IPS-18c (cell line): Measurements from ENCODE around the gene GLYR1.

ENCODE experiments used
- H3K4me3 ChIP-seq: 2 replicates; pipeline ENCODE4 v1.7.0; 2013; ENCODE audit warnings: low read depth, mild to moderate bottlenecking, low read length, moderate library complexity; ENCODE audit not compliant: insufficient read depth
- H3K9me3 ChIP-seq: one replicate; pipeline ENCODE4 v1.6.1; 2013; ENCODE audit warnings: mild to moderate bottlenecking, low read length, moderate library complexity; ENCODE audit not compliant: control insufficient read depth, insufficient read depth

GLYR1 gene

DNA sequence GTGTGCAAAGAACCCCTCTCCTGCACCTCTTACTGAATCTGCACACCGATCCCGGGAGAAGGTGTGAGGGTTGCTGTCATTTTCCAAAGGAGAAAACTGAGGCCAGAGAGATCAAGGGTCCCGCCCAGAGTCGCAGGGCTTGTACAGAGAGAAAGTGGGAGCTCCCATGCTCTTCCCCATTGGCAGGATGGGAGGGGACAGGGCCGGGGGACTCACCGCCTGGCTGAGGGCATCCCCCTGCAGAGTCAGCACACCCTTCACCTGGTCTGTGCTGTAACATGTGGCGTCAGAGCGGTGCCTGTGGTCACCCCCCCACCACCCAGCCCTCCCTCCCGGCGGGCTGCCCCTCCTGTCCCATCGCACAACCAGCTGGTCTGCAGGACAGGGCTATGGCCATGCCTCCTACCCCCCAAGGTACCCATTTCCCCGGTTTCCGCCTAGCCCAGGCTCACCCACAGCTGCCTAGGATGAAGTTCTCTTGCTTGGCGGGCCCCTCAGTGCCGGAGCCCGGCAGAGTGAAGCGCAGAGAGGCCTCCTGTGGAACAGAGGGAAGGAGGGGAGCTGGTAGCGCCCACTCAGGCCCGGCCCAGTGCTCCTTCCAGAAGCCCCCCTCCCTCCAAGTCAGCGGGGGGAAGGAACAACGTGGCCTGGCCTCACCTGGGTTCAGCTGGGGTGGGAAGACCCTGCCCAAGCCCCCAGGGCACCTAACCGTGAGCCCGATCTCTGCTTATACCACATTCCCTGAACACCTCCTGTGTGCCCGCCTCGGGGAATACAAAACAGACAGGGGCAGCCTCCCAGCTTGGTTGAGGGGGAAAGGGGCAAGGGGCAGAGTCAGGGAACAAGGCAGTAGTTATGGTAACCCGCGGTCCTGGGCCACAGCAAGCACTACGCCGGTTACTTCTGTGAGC is 45.8 kb downstream of the GLYR1 start:
- Histone ChIP-seq H3K4me3 (peak overlapping the region; percentile 89), H3K9me3 (no peaks in the 10 kb centered on the region)

DNA sequence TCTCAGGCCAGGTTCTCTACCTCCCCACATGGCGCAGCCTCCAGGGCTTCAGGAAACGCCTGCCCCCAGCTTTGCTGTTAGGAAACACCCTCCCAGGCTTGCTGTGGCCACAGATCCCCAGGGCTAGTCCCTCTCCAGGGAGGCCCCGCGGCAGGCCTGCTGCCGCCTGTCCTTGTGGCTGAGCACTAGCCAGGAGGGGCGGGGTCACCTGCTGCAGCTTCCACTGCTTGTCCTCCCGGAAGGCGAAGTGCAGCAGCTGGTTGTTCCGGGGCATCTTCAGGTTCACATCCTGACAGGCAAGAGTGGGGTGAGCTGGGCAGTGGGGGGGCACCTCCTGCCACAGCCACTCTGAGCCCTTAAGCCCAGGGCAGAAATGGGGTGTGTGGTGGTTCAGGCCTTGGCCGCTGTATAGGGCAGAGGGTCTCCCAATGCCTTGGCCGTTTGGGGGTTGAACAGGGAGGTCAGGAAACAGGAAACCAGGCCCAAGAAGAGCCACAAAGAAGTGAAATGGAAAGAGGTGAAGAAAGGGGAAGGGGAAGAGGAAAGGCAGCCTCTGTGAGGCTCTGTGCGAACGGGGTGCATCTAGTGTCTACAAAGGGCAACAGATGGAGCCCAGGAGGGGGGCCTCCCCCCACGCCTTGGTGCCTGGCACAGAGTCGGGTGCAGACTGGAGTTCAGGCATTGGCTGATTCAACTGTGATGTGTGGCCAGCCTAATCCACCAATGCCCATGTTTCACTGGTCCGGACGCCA is 46.6 kb downstream of the GLYR1 start:
- Histone ChIP-seq H3K4me3 (no peak overlapping the region), H3K9me3 (no peaks in the 10 kb centered on the region)

DNA sequence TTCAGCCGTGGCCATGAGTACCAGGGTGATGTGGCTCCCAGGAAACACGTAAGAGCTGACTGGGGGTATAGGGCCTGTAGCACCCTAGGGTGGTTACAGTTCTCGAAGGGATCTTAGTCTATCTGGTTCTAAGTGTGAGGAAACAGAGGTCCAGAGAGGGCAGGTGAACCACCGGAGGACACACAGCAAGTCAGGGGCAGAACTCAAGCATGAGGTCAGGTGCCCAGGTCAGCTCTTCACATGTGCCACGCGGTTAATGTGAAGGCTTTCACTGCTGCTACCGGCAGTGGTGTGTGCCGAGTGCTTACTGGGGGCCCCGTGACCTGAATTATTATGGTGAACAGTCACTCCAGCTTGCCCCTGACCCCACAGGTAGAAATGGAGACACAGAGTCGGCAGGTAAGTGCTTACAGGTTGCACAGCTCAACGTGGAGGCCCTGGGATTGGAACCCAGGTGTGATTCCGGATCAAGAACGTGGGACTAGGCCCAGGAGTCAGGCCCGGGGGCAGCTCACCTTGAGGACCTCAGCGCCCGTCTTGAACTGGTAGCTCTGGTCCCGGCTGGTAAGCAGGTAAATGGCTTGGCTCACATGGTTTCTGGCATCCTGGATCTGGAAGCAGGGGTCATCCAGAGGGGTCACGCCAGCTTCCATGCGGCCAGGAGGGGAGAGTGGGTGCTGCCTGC is 47.8 kb downstream of the GLYR1 start:
- H3K9me3 ChIP-seq: no peaks in the 10 kb centered on the region
- no peak overlapping the region for H3K4me3 ChIP-seq

DNA sequence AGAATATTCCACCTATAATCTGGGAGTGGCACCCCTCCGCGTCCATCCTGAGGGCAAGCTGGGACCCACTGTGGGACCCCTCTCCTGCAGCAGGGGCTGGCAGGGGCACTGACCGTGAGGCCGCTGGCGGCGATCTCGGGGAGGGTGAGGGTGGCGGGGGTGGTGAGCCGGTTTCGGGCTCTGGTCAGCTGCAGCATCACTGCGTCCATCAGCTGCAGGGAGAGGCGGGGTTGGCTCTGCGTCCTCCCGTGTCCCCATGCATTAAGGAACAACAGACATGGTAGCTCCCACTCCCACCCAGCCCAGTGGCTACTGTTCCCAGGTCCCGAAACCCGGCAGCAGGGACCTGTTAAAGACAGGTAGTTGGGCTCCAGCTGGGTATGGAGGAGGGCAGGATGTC is 48.6 kb downstream of the GLYR1 start:
- no peaks in the 10 kb centered on the region for H3K9me3 ChIP-seq
- no peak overlapping the region for H3K4me3 ChIP-seq

DNA sequence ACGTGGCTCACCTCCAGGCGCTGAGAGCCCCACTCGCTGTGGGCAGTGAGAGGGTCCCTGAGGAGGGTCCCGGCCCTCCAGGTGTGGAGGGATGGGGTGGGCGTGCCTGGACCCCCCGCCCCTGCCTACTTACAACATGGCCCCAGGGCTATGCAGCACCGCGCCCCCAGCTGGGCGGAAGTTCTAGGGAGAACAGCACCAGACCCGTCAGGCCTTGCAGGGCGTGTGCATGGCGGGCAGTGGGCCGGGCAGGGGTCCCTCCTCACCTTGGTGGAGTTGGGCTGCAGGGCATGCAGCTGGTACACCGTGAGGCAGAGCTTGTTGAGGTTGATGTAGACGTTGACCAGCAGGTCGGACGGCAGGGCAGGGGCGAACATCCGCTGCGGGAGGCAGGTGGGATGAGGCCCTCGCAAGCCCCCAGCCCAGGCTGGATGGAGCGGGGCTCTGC is 49.3 kb downstream of the GLYR1 start:
- Histone ChIP-seq H3K9me3 (no peaks in the 10 kb centered on the region), H3K4me3 (no peak overlapping the region)

DNA sequence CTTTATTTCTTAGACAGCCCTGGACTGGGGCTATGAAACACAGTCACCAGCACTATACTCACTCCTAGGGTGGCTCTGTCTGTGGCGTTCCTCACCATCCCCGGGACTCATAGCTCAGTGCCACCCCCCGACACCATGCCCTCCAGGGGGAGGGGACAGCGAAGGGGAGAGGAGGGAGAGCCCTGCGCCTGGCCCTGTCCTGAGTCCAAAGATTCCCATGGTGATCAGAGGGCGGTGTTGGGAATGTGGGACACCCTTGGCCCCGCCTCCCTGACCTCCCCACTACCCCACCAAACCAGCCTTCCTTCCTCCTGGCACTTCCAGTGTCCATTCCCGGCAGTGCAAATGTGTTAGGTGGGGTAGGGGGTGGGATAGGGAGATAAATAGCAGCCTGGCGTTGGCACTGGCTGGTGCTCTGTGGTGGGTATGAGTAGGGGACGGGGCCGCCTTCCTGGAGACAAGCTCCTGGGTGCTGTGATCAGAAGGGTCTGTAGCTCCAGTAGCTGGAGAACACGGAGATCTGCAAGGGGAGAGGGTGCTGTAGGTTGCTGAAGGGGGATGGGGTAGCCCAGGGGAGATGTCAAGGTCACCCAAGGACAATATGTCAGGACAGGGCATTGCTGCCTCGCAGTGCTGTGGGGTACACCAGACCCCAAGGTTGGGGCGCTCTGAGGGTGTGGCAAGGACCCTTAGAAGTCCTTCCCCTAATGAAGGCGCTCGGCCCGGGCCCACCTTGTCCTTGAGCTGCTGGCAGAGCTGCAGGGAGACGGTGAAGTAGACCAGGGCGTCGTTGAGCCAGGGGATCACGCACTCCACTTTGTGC is 49.9 kb downstream of the GLYR1 start:
- no peaks in the 10 kb centered on the region for H3K9me3 ChIP-seq

DNA sequence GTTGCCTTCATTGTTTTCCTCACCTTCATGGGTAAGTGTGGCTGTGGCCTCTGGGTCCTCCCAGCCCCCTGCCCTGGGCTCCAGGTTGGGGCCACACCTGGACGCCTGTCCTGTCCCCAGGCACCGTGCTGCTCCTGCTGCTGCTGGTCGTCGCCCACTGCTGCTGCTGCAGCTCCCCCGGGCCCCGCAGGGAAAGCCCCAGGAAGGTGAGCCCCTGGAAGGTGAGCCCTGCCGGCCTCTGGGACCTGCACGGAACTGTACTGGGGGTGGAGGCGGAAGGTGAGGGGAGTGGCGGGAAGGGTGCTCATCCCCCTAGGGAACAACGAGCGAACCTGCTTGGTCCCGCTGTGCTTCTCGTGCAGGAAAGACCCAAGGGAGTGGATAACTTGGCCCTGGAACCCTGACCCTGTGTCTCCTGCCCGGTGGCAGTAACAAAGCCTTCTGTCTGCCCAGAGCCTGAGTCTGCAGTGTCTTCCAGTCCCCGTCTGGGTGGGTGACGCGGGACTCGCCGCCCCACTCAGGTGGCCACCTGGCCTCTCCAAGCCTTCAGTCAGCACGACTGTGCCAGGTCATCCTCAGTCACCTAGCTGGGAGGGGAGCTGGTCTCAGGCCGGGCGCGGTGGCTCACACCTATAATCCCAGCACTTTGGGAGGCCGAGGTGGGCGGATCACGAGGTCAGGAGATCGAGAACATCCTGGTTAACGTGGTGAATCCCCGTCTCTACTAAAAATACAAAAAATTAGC is 51.1 kb downstream of the GLYR1 start:
- no peaks in the 10 kb centered on the region for H3K9me3 ChIP-seq
- no peak overlapping the region for H3K4me3 ChIP-seq

More for the DNA sequence above, 49.9 kb downstream of the GLYR1 start:
- H3K4me3 ChIP-seq: no peak overlapping the region

DNA sequence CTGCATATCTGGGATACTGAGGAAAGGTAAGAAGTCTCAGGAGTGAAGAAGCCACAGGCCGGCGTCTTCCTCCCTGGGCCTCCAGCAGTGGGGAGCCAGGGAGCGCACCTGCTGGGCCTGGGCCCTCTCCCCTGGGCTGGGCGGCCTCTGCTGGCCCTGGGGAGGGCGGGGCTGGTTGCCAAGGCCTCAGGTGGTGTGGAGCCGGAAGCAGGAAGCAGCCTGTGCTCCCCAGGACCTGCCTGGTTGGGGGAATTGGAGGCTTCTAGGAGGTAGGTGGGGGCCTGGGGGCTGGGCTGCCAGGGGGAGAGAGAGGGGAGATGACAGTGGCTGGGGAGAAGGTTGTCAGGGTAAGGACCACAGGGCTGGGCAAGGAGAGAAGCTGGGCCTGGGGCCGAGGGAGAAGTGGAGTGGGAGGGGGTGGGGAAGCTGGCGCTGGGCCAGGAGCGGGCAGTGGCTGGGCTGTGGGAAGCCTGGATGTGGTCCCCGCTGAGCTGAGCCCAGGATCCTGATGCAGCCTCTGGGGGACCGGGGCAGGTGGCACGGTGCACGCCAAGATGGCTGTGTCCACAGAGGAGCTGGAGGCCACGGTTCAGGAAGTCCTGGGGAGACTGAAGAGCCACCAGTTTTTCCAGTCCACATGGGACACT is 51.8 kb downstream of the GLYR1 start, which contains the start of gene SMIM22:
SMIM22 (plus strand) TSS at position 189 of the 647 bp plus-strand sequence; CDS start at position 555, 366 bp downstream.
- no peaks in the 10 kb centered on the region for H3K9me3 ChIP-seq
- H3K4me3 ChIP-seq: no peak within 1 kb of the TSS

DNA sequence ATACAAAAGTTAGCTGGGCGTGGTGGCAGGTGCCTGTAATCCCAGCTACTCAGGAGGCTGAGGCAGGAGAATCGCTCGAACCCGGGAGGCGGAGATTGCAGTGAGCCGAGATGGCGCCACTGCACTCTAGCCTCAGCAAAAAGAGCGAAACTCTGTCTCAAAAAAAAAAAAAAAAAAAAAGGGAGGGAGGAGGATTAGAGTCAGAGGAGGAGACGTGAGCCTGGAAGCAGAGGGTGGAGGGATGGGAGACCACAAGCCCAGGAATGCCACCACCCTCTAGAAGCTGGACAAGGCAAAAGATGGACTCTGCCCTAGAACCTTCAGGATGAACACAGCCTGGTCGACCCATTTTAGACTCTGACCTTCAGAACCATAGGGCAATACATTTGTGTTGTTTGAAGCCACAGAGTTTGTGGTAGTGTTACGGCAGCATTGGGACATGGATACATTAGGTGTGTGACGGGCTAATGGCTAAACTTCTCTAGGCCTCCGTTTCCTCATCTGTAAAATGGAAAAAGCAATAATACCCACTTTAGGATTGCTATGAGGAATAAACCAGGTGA is 54.1 kb downstream of the GLYR1 start:
- H3K9me3 ChIP-seq: no peaks in the 10 kb centered on the region
- H3K4me3 ChIP-seq: no peak overlapping the region

DNA sequence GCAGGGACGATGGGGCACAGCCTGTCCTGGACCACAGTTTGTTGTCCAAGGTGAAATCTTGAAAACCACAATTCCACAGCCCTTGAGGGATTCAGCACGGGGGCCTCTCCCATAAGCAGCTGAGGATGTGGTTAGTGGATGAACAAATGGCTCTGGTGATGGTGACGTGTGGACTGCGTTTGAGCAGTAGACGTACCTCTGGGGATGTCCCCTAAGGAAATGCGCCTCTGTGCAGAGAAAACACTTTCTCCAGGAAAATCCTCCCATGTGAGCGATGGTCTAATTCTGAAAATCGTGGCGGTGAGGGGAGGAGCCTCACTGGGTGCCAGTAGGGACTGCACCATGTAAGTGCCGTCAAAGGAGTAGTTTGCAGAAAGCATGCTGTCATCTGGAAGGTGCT is 56.2 kb downstream of the GLYR1 start:
- Histone ChIP-seq H3K9me3 (no peaks in the 10 kb centered on the region), H3K4me3 (no peak overlapping the region)

DNA sequence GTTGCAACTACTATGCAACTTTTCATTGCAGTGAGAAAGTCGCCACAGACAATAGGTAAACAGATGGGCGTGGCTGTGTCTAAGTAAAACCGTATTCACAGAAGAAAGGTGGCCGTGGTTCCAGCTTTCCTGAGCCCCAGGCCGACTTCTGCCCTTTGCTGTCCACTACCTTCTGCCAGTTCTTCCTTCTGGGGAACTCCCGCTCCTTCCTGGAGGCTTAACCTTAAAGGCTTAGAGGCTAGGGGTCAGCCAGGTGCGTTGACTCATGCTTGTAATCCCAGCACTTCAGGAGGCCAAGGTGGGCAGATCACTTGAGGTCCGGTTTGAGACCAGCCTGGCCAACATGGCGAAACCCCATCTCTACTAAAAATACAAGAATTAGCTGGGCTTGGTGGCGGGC is 56.8 kb downstream of the GLYR1 start:
- no peaks in the 10 kb centered on the region for H3K9me3 ChIP-seq
- H3K4me3 ChIP-seq: no peak overlapping the region

DNA sequence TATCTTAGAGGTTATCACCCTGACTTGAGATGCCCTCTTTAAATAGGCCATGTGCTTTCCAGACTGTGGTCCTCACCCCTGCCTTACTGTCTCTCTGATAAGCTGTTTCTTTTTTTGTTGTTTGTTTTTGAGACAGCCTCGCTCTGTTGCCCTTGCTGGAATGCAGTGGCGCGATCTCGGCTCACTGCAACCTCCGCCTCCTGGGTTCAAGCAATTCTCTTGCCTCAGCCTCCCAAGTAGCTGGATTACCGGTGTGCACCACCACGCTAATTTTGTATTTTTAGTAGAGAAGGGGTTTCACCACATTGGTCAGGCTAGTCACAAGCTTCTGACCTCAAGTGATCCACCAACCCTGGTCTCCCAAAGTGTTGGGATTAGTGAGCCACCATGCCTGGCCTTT is 58.2 kb downstream of the GLYR1 start:
- no peak overlapping the region for H3K4me3 ChIP-seq
- no peaks in the 10 kb centered on the region for H3K9me3 ChIP-seq

DNA sequence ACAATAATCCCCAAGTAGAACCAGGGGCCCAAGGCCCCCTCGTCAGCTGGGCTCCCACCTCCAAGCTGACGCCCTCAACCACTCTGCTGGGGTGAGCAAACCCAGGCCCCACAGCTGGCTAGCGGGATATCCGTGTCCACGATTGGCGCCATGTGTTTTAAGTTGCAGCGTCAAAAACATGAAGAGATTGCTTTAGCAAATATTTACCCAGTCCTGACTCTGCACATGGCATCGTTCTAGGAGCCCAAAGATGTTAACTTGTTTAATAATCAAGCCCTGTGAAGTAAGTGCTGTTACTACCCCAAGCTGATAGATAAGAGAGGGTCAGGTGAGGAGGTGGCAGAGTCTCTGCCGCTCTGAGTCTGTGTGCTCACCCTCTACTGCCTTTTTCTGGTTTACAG is 58.6 kb downstream of the GLYR1 start:
- Histone ChIP-seq H3K9me3 (peaks cover 2% of the 10 kb centered on the region), H3K4me3 (no peak overlapping the region)

DNA sequence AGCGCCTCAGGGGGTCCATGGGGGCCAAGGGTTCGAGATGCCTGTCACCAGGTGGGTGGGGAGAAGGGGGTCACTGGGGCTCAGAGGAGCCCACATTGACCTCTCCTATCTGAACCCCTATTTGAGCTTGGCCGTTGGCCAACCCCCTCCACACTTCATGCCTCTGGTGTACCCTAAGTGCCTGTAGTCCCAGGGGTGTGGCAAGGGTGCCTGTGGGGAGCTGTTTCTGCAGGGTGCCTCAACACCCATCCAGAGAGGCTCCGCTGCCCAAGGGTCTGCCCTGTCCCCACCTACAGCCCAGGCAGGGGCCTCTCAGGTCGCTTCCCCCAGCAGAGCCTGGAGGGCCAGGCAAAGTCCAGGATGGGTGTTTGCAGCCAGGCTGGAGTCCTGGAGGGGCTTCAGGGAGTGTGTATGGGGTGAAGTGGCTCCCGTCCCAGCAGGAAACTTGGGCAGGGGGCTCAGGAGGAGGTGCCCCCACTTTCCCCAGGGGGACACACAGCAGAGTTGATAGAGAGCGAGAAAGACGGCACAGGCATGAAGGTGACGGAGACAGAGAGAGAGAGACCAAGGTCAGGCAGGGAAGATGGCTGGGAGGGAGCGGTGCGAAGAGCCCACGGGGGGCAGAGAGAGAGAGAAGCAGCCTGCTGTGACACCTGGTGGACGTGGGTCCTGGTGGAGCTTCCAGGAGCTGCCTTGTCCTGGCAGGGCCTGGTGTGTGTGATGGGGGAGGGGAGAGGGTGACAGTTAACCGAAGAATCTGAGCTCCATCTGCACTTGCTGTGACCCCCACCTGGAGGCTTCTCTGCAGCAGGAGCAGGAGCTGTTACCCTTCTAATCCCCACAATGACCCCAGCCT is 59.2 kb downstream of the GLYR1 start, which contains the start of gene SEPTIN12:
SEPTIN12 (minus strand) TSS at position 719 of the 856 bp plus-strand sequence; CDS start at position 19, 700 bp downstream.
- no peak within 1 kb of the TSS for H3K4me3 ChIP-seq
- peaks cover 2% of the 10 kb centered on the region for H3K9me3 ChIP-seq

DNA sequence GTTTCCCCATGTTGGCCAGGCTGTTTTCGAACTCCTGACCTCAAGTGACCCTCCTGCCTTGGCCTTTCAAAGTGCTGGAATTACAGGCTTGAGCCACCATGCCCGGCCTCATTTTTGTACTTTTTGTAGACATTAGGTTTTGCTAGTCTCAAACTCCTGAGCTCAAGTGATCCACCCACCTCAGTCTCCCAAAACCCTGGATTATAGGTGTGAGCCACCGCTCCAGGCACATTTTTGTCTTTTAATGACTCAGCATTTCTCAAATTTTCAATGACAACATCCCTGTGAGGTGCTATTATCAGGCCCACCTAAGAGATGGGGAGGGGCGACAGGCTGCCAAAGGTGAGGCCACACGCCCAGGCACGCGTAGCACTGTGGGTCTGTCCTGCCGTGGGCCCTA is 60.0 kb downstream of the GLYR1 start:
- H3K4me3 ChIP-seq: no peak overlapping the region

More for the DNA sequence above, 60.0 kb downstream of the GLYR1 start:
- peaks cover 2% of the 10 kb centered on the region for H3K9me3 ChIP-seq
